ENCODE measurements around the gene ST8SIA6.

ST8SIA6 gene

DNA sequence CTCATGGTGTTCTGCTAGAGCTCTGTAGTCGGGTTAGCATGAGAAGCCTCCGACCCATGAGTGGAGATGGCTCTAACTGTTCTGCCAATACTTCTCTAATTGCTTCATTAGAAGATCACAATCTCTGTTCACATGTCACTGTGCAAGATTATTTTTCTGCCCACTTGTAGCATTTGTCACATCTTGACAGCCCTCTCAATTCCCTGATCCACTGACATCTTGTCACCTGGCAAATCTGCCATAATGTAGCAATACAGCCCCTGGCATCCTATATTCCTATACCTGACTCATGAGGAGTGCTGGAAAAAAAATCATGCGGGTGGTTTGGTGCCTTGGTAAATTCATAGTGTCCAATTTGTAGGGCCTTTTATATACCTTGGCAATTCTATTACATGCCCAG is 58.4 kb downstream of the ST8SIA6 start:
- no peak for DNase-seq (ENCODE audit: extremely low read depth, low read depth)
- TF ChIP-seq, protein P1, sequence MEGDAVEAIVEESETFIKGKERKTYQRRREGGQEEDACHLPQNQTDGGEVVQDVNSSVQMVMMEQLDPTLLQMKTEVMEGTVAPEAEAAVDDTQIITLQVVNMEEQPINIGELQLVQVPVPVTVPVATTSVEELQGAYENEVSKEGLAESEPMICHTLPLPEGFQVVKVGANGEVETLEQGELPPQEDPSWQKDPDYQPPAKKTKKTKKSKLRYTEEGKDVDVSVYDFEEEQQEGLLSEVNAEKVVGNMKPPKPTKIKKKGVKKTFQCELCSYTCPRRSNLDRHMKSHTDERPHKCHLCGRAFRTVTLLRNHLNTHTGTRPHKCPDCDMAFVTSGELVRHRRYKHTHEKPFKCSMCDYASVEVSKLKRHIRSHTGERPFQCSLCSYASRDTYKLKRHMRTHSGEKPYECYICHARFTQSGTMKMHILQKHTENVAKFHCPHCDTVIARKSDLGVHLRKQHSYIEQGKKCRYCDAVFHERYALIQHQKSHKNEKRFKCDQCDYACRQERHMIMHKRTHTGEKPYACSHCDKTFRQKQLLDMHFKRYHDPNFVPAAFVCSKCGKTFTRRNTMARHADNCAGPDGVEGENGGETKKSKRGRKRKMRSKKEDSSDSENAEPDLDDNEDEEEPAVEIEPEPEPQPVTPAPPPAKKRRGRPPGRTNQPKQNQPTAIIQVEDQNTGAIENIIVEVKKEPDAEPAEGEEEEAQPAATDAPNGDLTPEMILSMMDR (IDR thresholded peaks at IDR 0.05; ENCODE audit: low read depth, low read length, missing control alignments), result no peak
- H3K4me3 ChIP-seq (replicated peaks; ENCODE audit: low read depth, low read length), result no peak overlapping the region

DNA sequence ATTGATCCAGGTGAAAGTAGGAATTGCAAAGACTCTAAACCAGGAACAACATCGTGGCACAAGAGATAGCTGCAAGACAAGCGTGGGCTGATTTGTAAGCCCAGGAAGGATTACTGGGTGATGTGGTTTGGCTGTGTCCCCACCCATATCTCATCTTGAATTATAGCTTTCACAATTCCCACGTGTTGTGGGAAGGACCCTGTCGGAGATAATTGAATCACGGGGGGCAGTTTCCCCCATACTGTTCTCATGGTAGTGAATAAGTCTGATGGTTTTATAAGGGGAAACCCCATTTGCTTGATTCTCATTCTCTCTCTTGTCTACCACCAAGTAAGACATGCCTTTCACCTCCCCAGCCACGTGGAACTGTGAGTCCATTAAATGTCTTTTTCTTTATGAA is 59.5 kb downstream of the ST8SIA6 start:
- DNase-seq (ENCODE audit: extremely low read depth, low read depth), result no peak
- H3K4me3 ChIP-seq (replicated peaks; ENCODE audit: low read depth, low read length), result no peak overlapping the region
- TF ChIP-seq, protein P1 (IDR thresholded peaks at IDR 0.05; ENCODE audit: low read depth, low read length, missing control alignments), result no peak

DNA sequence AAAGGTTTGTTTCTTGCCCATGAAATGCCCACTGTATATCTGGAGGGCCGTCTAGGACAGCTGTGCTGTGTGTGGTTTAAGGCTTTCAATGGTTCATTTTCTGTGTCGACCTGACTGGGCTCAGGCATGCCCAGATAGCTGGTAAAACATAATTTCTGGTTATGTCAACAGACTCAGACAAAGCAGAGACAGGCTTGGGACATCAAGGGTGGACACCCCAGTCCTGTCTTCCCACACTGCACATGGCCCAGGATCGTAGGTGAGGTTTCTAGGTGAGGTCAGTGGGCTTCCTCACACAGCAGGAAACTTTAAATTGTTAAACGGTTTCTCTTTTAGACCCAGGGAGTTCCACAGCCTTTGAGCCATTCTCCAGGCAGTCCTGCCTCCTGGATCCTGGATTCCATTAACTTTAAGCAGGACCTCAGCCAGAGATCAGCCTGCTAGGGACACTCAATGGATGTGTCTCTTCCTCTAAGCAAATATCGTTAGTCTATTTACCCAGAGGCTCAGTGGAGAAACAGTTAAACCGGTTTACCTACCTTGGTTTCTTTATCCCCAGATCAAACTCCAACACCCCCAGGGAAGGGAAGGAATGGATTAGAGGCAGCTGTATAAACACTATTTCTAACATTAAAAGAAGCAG is 66.4 kb downstream of the ST8SIA6 start:
- H3K4me3 ChIP-seq (replicated peaks; ENCODE audit: low read depth, low read length), result no peak overlapping the region
- TF ChIP-seq, protein P1 (IDR thresholded peaks at IDR 0.05; ENCODE audit: low read depth, low read length, missing control alignments), result no peak
- DNase-seq (ENCODE audit: extremely low read depth, low read depth), result no peak

DNA sequence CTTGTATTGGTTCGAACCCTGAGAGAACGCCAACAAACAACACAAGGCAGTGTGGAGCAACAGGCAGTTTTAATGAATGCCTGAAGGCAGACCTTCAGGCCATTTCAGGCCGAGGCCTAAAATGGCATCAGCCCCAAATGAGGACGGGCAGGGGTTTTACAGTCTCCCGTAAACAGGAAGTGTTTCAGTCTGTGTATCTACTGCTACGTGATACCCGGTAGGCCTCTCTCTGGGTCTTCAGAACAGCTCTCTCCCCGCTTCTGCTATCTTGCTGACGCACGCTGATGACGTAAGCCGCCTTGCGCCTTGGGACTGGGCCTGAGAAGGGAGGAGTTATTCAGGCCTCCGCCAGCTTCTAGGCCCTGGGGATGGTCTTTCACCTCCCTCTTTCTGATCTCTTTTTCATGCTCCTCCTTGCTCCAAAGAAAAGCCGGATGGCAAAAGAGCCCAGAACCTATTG is 67.7 kb downstream of the ST8SIA6 start:
- TF ChIP-seq, protein P1 (IDR thresholded peaks at IDR 0.05; ENCODE audit: low read depth, low read length, missing control alignments), result no peak
- DNase-seq (ENCODE audit: extremely low read depth, low read depth), result no peak

DNA sequence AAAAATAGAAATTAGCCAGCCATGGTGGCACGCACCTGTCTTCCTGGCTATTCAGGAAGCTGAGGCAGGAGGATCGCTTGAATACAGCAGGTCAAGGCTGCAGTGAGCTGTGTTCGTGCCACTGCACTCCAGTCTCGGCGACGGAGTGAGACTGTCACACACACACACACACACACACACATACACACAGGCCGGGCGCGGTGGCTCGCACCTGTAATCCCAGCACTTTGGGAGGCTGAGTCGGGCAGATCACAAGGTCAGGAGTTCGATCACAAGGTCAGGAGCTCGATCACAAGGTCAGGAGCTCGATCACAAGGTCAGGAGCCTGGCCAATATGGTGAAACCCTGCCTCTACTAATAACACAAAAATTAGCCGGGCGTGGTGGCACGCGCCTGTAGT is 68.4 kb downstream of the ST8SIA6 start:
- TF ChIP-seq, protein P1 (IDR thresholded peaks at IDR 0.05; ENCODE audit: low read depth, low read length, missing control alignments), result no peak
- H3K4me3 ChIP-seq (replicated peaks; ENCODE audit: low read depth, low read length), result no peak overlapping the region
- DNase-seq (ENCODE audit: extremely low read depth, low read depth), result no peak

More for the DNA sequence above, 67.7 kb downstream of the ST8SIA6 start:
- H3K4me3 ChIP-seq (replicated peaks; ENCODE audit: low read depth, low read length), result no peak overlapping the region

DNA sequence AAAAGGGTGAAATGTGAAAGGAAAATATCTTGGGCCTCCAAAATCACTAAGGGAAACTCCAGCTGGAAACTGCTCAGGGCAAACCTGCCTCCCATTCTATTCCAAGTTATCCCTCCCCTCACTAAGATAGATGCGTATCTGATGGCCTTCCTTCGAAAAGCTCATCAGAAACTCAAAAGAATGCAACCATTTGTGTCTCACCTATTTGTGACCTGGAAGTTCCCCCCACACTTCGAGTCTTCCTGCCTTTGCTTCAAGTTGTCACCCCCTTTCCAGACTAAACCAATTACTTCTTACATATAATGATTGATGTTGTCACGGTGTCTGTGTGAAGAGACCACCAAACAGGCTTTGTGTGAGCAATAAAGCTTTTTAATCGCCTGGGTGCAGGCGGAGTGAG is 69.3 kb downstream of the ST8SIA6 start:
- DNase-seq (ENCODE audit: extremely low read depth, low read depth), result no peak
- H3K4me3 ChIP-seq (replicated peaks; ENCODE audit: low read depth, low read length), result no peak overlapping the region
- TF ChIP-seq, protein P1 (IDR thresholded peaks at IDR 0.05; ENCODE audit: low read depth, low read length, missing control alignments), result no peak
